GM12878 (cell line): ENCODE results near the gene OAF. TPM values are rescaled to one million over a fixed set of nuclear protein-coding genes. Genes with fewer than 3 reads are reported as not detected.

ENCODE experiments used
- CUX1 ChIP-seq: IDR thresholded peaks from 2 replicates; pipeline ENCODE4 v1.6.1; 2012; ENCODE audit warnings: improper control_type of control experiment, low read depth, low read length; ENCODE audit not compliant: insufficient replicate concordance
- FOXK2 ChIP-seq: fragments of 450-650 bp; IDR thresholded peaks from 2 replicates; pipeline ENCODE4 v1.6.1; 2017; ENCODE audit warnings: mild to moderate bottlenecking, moderate library complexity
- YY1 ChIP-seq: IDR thresholded peaks from 2 replicates; pipeline ENCODE4 v1.6.1; 2011; ENCODE audit warnings: low read depth, mild to moderate bottlenecking, low read length
- ZBTB4 ChIP-seq: fragments of 450-650 bp; formaldehyde crosslinking; IDR thresholded peaks from 2 replicates; pipeline ENCODE4 v1.4.0; 2022; ENCODE audit warnings: mild to moderate bottlenecking, moderate library complexity
- polyA plus RNA-seq, 11 experiments: library from polyadenylated mRNA; depleted of rRNA in 4 of 11; unstranded in 6 of 11; stranded (reverse) in 5 of 11; fragments of >200 nt; fragmentation: Nextera tagmentation in 4 of 11; fragmentation: Illumina TruSeq in 1 of 11; extraction: Ambion mirVana in 4 of 11; extraction: Trizol in 1 of 11; gene quantifications; 1 replicate in 1 of 11; 2 replicates in 10 of 11; pipeline versions ENCODE4 v1.2.1 to v1.2.3, GENCODE V29; 2011 to 2016; ENCODE audit warnings: inconsistent platforms in 2 of 11, missing spikeins in 2 of 11, low read depth in 1 of 11
- total RNA-seq, 4 experiments: library from RNA; depleted of rRNA in 3 of 4; stranded (reverse); fragments of >200 nt in 3 of 4; fragmentation: Illumina TruSeq in 1 of 4; extraction: Trizol in 1 of 4; gene quantifications; 2 replicates each; pipeline versions ENCODE4 v1.2.1 to v1.2.3, GENCODE V29; 2013 to 2021

The OAF gene
- total and polyA plus RNA-seq, 10 of the 15 experiments (the other 5 are each of a cell fraction or from before 2014, with no cell fraction given), result 0.10 to 4.7 (median 1.1) TPM

GRCh38 chr11:120186774-120187591 is 23.8 kb upstream of the OAF start (continued):
- TF ChIP-seq CUX1 (no peak), YY1 (no peak), FOXK2 (peak; percentile 64), ZBTB4 (CRISPR knock-in tag) (no peak)
- TF ChIP-seq, all 136 proteins: peak for 25
